Caco-2 (cell line): Measurements from ENCODE around the gene ENAH. TPM values are rescaled to one million over a fixed set of nuclear protein-coding genes. Genes with fewer than 3 reads are reported as not detected.

Experiments
- BruUV-seq: library from RNA; stranded (reverse); fragments of 400-500 nt; replicated peaks from 2 replicates; lab custom pipeline; 2021; lab: Mats Ljungman, UMichigan
- CTCF ChIA-PET: fragments of 300-600 bp; sonication (Branson Sonifier 250); formaldehyde crosslinking; loops from one replicate; lab custom pipeline; 2022; ENCODE audit warnings: antibody characterized with exemption; lab: Charles Lee
- POLR2A ChIA-PET: fragments of 300-600 bp; sonication (Branson Sonifier 250); formaldehyde crosslinking; loops from one replicate; lab custom pipeline; 2022; ENCODE audit warnings: antibody characterized with exemption; lab: Charles Lee
- DNase-seq, 2 experiments: peaks; one replicate each; pipeline versions ENCODE4 v3.0.0 to v3.0.0-alpha.2; 2020 to 2022
- H3K27me3 ChIP-seq: replicated peaks from 2 replicates; pipeline ENCODE4 v1.6.0; 2011; ENCODE audit warnings: low read length; ENCODE audit not compliant: control insufficient read depth, insufficient read depth
- H3K36me3 ChIP-seq: 2 replicates; pipeline ENCODE4 v1.5.1; 2011; ENCODE audit warnings: low read length; ENCODE audit not compliant: control insufficient read depth, insufficient read depth
- H3K4me1 ChIP-seq: fragments of 250-450 bp; sonication (Bioruptor Pico); 2 replicates; pipeline ENCODE4 v1.5.1; 2020; ENCODE audit warnings: mild to moderate bottlenecking
- H3K4me3 ChIP-seq: 2 replicates; pipeline ENCODE4 v1.5.1; 2011; ENCODE audit warnings: low read depth, mild to moderate bottlenecking, control low read depth, low read length
- H3K9me3 ChIP-seq: fragments of 250-450 bp; sonication (Bioruptor Pico); 2 replicates; pipeline ENCODE4 v1.5.1; 2020; ENCODE audit warnings: mild to moderate bottlenecking, moderate library complexity
- H3K27ac Mint-ChIP-seq: one replicate; pipeline ENCODE4 v1.8.0; 2022; ENCODE audit warnings: mixed read lengths; ENCODE audit not compliant: unreplicated experiment
- H3K27me3 Mint-ChIP-seq: one replicate; pipeline ENCODE4 v1.8.0; 2022; ENCODE audit warnings: mixed read lengths; ENCODE audit not compliant: insufficient read depth, unreplicated experiment
- H3K36me3 Mint-ChIP-seq: one replicate; pipeline ENCODE4 v1.8.0; 2022; ENCODE audit warnings: mild to moderate bottlenecking, mixed read lengths; ENCODE audit not compliant: insufficient read depth, unreplicated experiment
- H3K4me1 Mint-ChIP-seq: one replicate; pipeline ENCODE4 v1.8.0; 2022; ENCODE audit warnings: low read depth, mixed read lengths; ENCODE audit not compliant: unreplicated experiment
- H3K4me3 Mint-ChIP-seq: one replicate; pipeline ENCODE4 v1.8.0; 2022; ENCODE audit warnings: mild to moderate bottlenecking, moderate library complexity, mixed read lengths; ENCODE audit not compliant: unreplicated experiment
- H3K9me3 Mint-ChIP-seq: one replicate; pipeline ENCODE4 v1.8.0; 2022; ENCODE audit warnings: mixed read lengths; ENCODE audit not compliant: unreplicated experiment
- CTCF ChIP-seq, 2 experiments: fragments of 200-600 bp in 1 of 2; IDR thresholded peaks; 1 replicate in 1 of 2; 2 replicates in 1 of 2; pipeline versions ENCODE4 v1.5.1 to v1.8.0; 2011 to 2022; ENCODE audit warnings: antibody characterized with exemption in 1 of 2, control low read depth in 1 of 2, inconsistent platforms in 1 of 2, low read depth in 1 of 2, low read length in 1 of 2, mild to moderate bottlenecking in 1 of 2, moderate library complexity in 1 of 2; ENCODE audit not compliant: insufficient read depth in 1 of 2, severe bottlenecking in 1 of 2, unreplicated experiment in 1 of 2
- intact Hi-C: fragments of 100-400 bp; cut with micrococcal nuclease; formaldehyde crosslinking; loops from one replicate; pipeline ENCODE4 v1.10.0; 2022; ENCODE audit not compliant: unreplicated experiment
- total RNA-seq: library from RNA; stranded (reverse); gene quantifications from 2 replicates; pipeline ENCODE4 v1.2.3, GENCODE V29; 2022

The ENAH gene
- total RNA-seq, 1 experiment from 2014 or later: 78.0 TPM

- TF ChIP-seq CTCF (IDR thresholded peaks at IDR 0.05; ENCODE audit: insufficient read depth in 1 of 2, low read depth in 1 of 2, low read length in 1 of 2, severe bottlenecking in 1 of 2, unreplicated experiment in 1 of 2): no peak
- Histone ChIP-seq H3K36me3 (no peaks in the 10 kb centered on the region), H3K27me3 (no peaks in the 10 kb centered on the region), H3K9me3 (no peaks in the 10 kb centered on the region), H3K4me1 (peaks cover 11% of the 10 kb centered on the region), H3K4me3 (no peak overlapping the region)
- intact Hi-C loops: no loop called here
- H3K4me1 Mint-ChIP-seq: peaks cover 1% of the 10 kb centered on the region
- H3K9me3 Mint-ChIP-seq: no peaks in the 10 kb centered on the region
- BruUV-seq: no TSS peak
- H3K36me3 Mint-ChIP-seq: peaks cover 7% of the 10 kb centered on the region
- H3K27me3 Mint-ChIP-seq: no peaks in the 10 kb centered on the region
- H3K4me3 Mint-ChIP-seq: no peak overlapping the region
- ChIA-PET CTCF (no interaction called here), POLR2A (no interaction called here)
- no peak for DNase-seq
- no peak overlapping the region for H3K27ac Mint-ChIP-seq
Observed at GRCh38 chr1:225476538-225476988, 176.4 kb downstream of the ENAH start.

- intact Hi-C loops: no loop called here
Observed at GRCh38 chr1:225476100-225476511, 176.8 kb downstream of the ENAH start.

More at GRCh38 chr1:225476100-225476511, 176.8 kb downstream of the ENAH start:
- Mint-ChIP-seq H3K27me3 (no peaks in the 10 kb centered on the region), H3K9me3 (no peaks in the 10 kb centered on the region), H3K4me1 (no peaks in the 10 kb centered on the region), H3K4me3 (no peak overlapping the region), H3K27ac (no peak overlapping the region), H3K36me3 (peaks cover 6% of the 10 kb centered on the region)
- Histone ChIP-seq H3K36me3 (no peaks in the 10 kb centered on the region), H3K27me3 (no peaks in the 10 kb centered on the region), H3K9me3 (no peaks in the 10 kb centered on the region), H3K4me3 (no peak overlapping the region), H3K4me1 (peaks cover 11% of the 10 kb centered on the region)
- no TSS peak for BruUV-seq
- DNase-seq: no peak
- ChIA-PET CTCF (no interaction called here), POLR2A (no interaction called here)
- no peak for TF ChIP-seq CTCF (IDR thresholded peaks at IDR 0.05; ENCODE audit: insufficient read depth in 1 of 2, low read depth in 1 of 2, low read length in 1 of 2, severe bottlenecking in 1 of 2, unreplicated experiment in 1 of 2)
